ENCODE results near the gene KSR2. TPM values are rescaled to one million over a fixed set of nuclear protein-coding genes. Genes with fewer than 3 reads are reported as not detected.

The KSR2 gene
- total and polyA plus RNA-seq, 10 of the 15 experiments (the other 5 are each of a cell fraction or from before 2014, with no cell fraction given): under 0.01 to 1.5 (median 0.01) TPM; not detected in 3

DNA sequence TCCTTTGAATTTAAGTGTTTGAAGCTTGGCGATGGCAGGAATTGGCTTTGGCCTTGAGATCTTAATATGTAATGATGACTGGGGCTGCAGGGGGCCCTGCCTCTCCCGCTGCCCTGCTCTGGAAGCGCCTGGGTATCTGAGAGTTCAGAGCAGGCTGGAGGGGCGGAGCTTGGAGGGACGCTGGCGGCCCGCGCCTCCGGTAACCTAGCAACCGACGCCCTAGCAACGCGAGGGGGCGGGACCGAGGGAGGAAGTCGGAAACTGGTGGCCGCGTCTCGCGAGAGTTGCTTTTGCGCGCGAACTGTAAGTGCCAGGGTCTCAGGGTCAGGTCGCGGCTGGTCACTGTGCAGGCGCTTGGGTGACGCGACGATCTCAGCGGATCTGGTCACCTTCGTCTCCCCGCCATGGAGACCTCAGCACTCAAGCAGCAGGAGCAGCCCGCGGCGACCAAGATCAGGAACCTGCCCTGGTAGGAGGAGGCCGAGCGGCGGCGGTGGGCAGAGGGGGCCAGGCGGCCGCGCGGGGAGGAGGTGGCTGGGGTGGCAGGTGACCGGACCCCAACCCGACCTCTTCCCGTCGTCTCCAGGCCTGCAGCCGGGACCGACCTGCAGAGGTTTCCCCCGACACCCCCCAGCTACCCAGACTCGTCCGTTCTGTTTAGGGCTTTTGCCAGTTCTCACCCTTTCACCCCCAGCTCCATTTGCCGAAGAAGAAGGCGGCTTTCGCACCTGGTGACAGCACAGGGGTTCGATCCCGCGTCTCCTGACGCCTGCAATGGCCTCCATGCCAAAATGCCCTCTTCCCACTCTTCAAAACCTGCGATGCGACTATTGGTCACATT is 47.9 kb upstream of the KSR2 start, which contains the start of gene RFC5 (continued):
- TF ChIP-seq, protein P1, sequence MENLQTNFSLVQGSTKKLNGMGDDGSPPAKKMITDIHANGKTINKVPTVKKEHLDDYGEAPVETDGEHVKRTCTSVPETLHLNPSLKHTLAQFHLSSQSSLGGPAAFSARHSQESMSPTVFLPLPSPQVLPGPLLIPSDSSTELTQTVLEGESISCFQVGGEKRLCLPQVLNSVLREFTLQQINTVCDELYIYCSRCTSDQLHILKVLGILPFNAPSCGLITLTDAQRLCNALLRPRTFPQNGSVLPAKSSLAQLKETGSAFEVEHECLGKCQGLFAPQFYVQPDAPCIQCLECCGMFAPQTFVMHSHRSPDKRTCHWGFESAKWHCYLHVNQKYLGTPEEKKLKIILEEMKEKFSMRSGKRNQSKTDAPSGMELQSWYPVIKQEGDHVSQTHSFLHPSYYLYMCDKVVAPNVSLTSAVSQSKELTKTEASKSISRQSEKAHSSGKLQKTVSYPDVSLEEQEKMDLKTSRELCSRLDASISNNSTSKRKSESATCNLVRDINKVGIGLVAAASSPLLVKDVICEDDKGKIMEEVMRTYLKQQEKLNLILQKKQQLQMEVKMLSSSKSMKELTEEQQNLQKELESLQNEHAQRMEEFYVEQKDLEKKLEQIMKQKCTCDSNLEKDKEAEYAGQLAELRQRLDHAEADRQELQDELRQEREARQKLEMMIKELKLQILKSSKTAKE (IDR thresholded peaks at IDR 0.05; ENCODE audit: low read depth, poor library complexity, severe bottlenecking): no peak
- TF ChIP-seq NR2C1 (IDR thresholded peaks at IDR 0.05) (peak; percentile 74), ZNF274 (IDR thresholded peaks at IDR 0.05; ENCODE audit: insufficient read depth, insufficient read length) (no peak), SMC3 (IDR thresholded peaks at IDR 0.05; ENCODE audit: borderline replicate concordance, low read length) (no peak), ZNF622 (IDR thresholded peaks at IDR 0.05) (no peak)

DNA sequence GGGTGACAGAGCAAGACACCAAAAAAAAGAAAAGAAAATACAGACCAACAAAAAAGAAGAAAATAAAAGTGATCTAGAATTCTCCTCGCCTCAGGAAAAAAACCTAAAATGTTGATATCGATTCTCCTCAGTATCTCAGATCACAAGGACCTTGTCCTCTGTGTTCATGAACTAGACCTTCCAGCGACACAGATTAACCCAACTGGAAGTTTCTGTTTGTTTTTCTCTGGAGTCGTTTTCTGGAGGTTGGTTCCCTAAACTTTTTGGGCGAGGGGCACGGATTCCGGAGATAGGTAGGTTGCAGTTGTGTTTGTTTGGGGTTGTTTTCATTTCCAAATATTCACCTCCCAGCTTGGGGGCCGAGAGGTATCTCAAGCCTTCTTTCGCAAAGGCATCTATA is 47.2 kb upstream of the KSR2 start:
- peak overlapping the region; percentile 96; the same call in 1 of the 2 replicates for H2AFZ ChIP-seq (ENCODE audit: control insufficient read depth, low read depth, low read length)
- in situ Hi-C loops (cut with MboI): no loop called here
- no peak overlapping the region for H3K27ac ChIP-seq (ENCODE audit: control insufficient read depth, insufficient read depth)
- peak overlapping the region; percentile 78 for H3K4me2 ChIP-seq (ENCODE audit: control insufficient read depth, insufficient read depth)
- ChIA-PET SMC1A (ENCODE audit: uncharacterized antibody, unreplicated experiment) (interaction anchor here (0.8 to 2.7 kb wide), 3 partner anchors 17 to 103 kb away, joined by 3 to 10 read pairs (median 5); no protein-coding TSS in a partner anchor), RAD21 (ENCODE audit: unreplicated experiment) (interaction anchor here (1.1 to 1.9 kb wide), 3 partner anchors 48 to 141 kb away, joined by 3 to 7 read pairs (median 5); no protein-coding TSS in a partner anchor), POLR2A (interaction anchor here (0.7 to 1.0 kb wide), 3 partner anchors 16 to 344 kb away, joined by 3 to 7 read pairs (median 7); partner anchors contain the start of gene PEBP1), CTCF (interaction anchor here (0.6 to 1.8 kb wide), 6 partner anchors 19 to 360 kb away, joined by 3 to 6 read pairs (median 4); partner anchors contain the start of gene SUDS3)
- H4K20me1 ChIP-seq (ENCODE audit: control insufficient read depth, insufficient read depth): no peaks in the 10 kb centered on the region
- peak overlapping the region; percentile 35; the same call in 1 of the 2 replicates for H3K4me3 ChIP-seq
- intact Hi-C loops (cut with micrococcal nuclease; ENCODE audit: unreplicated experiment): loop anchor here (2.0 to 5.0 kb wide), 2 partner anchors 39 to 139 kb away; no protein-coding TSS in a partner anchor
- H3K36me3 ChIP-seq (ENCODE audit: control insufficient read depth in 2 of 2, insufficient read depth in 2 of 2, low read length in 1 of 2): peaks cover 3 to 5% of the 10 kb centered on the region in 2 experiments; a peak in 2 of 4 replicates
- 0 out of 2 replicates have a peak, but pooled peaks cover 3% of the 10 kb centered on the region for H3K4me1 ChIP-seq (ENCODE audit: control insufficient read depth, insufficient read depth, low read length)
- no TSS peak for BruUV-seq (replicated peaks)
- no peaks in the 10 kb centered on the region; the same call in 2 of the 3 replicates for H3K9me3 ChIP-seq (replicated peaks; ENCODE audit: control insufficient read depth, insufficient read depth, low read length)
- DNase-seq (ENCODE audit: low read depth, low spot score): no peak
- H3K27me3 ChIP-seq (replicated peaks in 1 of 2; ENCODE audit: control insufficient read depth in 2 of 2, insufficient read depth in 2 of 2, low read length in 1 of 2): no peaks in the 10 kb centered on the region
- 50% methylated on average over 9 of the region's 9 CpGs for WGBS (ENCODE audit: insufficient coverage, insufficient replicate concordance, low lambda C conversion rate, missing lambda C conversion rate)
- no peak overlapping the region for H3K9ac ChIP-seq (ENCODE audit: control insufficient read depth, insufficient read depth, low read length)
- no peak for ATAC-seq
- peaks cover 18% of the 10 kb centered on the region for H3K79me2 ChIP-seq (ENCODE audit: control insufficient read depth, insufficient read depth, low read length)
- FAIRE-seq: no peak
- TF ChIP-seq ETV6 (conservative IDR thresholded peaks at IDR 0.05 in 1 of 2, IDR thresholded peaks at IDR 0.05 in 1 of 2; ENCODE audit: borderline replicate concordance in 1 of 2, low read depth in 1 of 2): no peak
- TF ChIP-seq, protein P2, sequence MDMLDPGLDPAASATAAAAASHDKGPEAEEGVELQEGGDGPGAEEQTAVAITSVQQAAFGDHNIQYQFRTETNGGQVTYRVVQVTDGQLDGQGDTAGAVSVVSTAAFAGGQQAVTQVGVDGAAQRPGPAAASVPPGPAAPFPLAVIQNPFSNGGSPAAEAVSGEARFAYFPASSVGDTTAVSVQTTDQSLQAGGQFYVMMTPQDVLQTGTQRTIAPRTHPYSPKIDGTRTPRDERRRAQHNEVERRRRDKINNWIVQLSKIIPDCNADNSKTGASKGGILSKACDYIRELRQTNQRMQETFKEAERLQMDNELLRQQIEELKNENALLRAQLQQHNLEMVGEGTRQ (IDR thresholded peaks at IDR 0.05; ENCODE audit: borderline replicate concordance, low read depth, low read length): no peak
- TF ChIP-seq MTA2 (IDR thresholded peaks at IDR 0.05; ENCODE audit: low read depth): no peak
- TF ChIP-seq ATF7 (IDR thresholded peaks at IDR 0.05; ENCODE audit: low read depth): no peak
- TF ChIP-seq GATAD2B (conservative IDR thresholded peaks at IDR 0.05; ENCODE audit: low read depth): no peak
- TF ChIP-seq ZNF217 (IDR thresholded peaks at IDR 0.05): no peak
- TF ChIP-seq RUNX3 (IDR thresholded peaks at IDR 0.05; ENCODE audit: low read length): no peak
- TF ChIP-seq RAD21 (IDR thresholded peaks at IDR 0.05; ENCODE audit: insufficient read depth, low read depth, low read length): no peak
- TF ChIP-seq, protein P3, sequence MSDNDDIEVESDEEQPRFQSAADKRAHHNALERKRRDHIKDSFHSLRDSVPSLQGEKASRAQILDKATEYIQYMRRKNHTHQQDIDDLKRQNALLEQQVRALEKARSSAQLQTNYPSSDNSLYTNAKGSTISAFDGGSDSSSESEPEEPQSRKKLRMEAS (IDR thresholded peaks at IDR 0.05; ENCODE audit: low read depth, low read length): no peak
- TF ChIP-seq ASH2L (IDR thresholded peaks at IDR 0.05; ENCODE audit: borderline replicate concordance, low read depth): no peak
- TF ChIP-seq, protein P4, sequence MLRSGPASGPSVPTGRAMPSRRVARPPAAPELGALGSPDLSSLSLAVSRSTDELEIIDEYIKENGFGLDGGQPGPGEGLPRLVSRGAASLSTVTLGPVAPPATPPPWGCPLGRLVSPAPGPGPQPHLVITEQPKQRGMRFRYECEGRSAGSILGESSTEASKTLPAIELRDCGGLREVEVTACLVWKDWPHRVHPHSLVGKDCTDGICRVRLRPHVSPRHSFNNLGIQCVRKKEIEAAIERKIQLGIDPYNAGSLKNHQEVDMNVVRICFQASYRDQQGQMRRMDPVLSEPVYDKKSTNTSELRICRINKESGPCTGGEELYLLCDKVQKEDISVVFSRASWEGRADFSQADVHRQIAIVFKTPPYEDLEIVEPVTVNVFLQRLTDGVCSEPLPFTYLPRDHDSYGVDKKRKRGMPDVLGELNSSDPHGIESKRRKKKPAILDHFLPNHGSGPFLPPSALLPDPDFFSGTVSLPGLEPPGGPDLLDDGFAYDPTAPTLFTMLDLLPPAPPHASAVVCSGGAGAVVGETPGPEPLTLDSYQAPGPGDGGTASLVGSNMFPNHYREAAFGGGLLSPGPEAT (IDR thresholded peaks at IDR 0.05; ENCODE audit: low read depth): no peak

Data from GM12878 (cell line).